Measurements from ENCODE around the gene NAT8L. TPM values are rescaled to one million over a fixed set of nuclear protein-coding genes. Genes with fewer than 3 reads are reported as not detected.

NAT8L gene
- total RNA-seq, 1 experiment from 2014 or later: 13.9 TPM

GRCh38 chr4:2076908-2077536 lies 17.9 kb downstream of the NAT8L start:
- H3T11ph ChIP-seq (ENCODE audit: low read length): no peak overlapping the region
- DNase-seq: peak; percentile 14
- no peak overlapping the region for H3K56ac ChIP-seq (ENCODE audit: insufficient read length, low read depth, low read length)
- no peaks in the 10 kb centered on the region for H3K36me3 Mint-ChIP-seq (ENCODE audit: insufficient read depth in 1 of 3, low read depth in 3 of 3)
- no peak overlapping the region for H3K4ac ChIP-seq (ENCODE audit: low read depth, low read length)
- H2BK120ac ChIP-seq (ENCODE audit: low read depth, low read length, poor library complexity, severe bottlenecking): no peak overlapping the region
- no peak overlapping the region for H2BK15ac ChIP-seq (ENCODE audit: low read depth, low read length)
- no peak overlapping the region for H4K5ac ChIP-seq (ENCODE audit: insufficient read length, low read depth, low read length)
- no peak overlapping the region for H2BK5ac ChIP-seq (ENCODE audit: insufficient read length, low read length)
- no peak overlapping the region for H4K8ac ChIP-seq (replicated peaks; ENCODE audit: insufficient read length, low read depth, low read length)
- WGBS (ENCODE audit: extremely low coverage, insufficient read length, low lambda C conversion rate): no CpG with 5 or more reads among the region's 9 CpGs
- no peaks in the 10 kb centered on the region for H4K20me1 ChIP-seq (ENCODE audit: control insufficient read depth, insufficient read depth, insufficient read length)
- no peaks in the 10 kb centered on the region for H3K9me3 Mint-ChIP-seq
- no peak overlapping the region for H3K27ac ChIP-seq (ENCODE audit: insufficient read length, low read depth, low read length)
- no peaks in the 10 kb centered on the region for H3K79me2 ChIP-seq (ENCODE audit: insufficient read depth, low read length)
- no peak overlapping the region; a peak in 1 of 7 replicates for H3K27ac Mint-ChIP-seq
- TF ChIP-seq CTCF (conservative IDR thresholded peaks at IDR 0.05): no peak
- H3K14ac ChIP-seq (ENCODE audit: insufficient read depth, low read length): no peak overlapping the region; the same call in 1 of the 2 replicates
- H3K27me3 Mint-ChIP-seq (ENCODE audit: low read depth): peaks cover 4% of the 10 kb centered on the region; the same call in 1 of the 2 replicates
- H4K91ac ChIP-seq (ENCODE audit: insufficient read length, low read depth, low read length): no peak overlapping the region
- H3K4me1 Mint-ChIP-seq: peaks cover 2 to 7% of the 10 kb centered on the region in 2 experiments
- no peak overlapping the region for H2BK20ac ChIP-seq (ENCODE audit: low read depth, low read length, poor library complexity, severe bottlenecking)
- H3K27me3 ChIP-seq (ENCODE audit: insufficient read depth, low read length): no peaks in the 10 kb centered on the region
- no peak overlapping the region for H2BK12ac ChIP-seq (ENCODE audit: insufficient read length, low read depth, low read length)
- no peak overlapping the region for H3K4me2 ChIP-seq (ENCODE audit: insufficient read depth, insufficient read length, low read length)
- no peak overlapping the region for H3K9ac ChIP-seq (ENCODE audit: extremely low read depth, insufficient read length, low read length)
- no peaks in the 10 kb centered on the region; the same call in 1 of the 2 replicates for H3K4me1 ChIP-seq (ENCODE audit: insufficient read depth, low read length)
- no peaks in the 10 kb centered on the region for H3K9me3 ChIP-seq (ENCODE audit: control insufficient read depth, low read depth, low read length)
- H3K23ac ChIP-seq (ENCODE audit: insufficient read length, low read depth, low read length): no peak overlapping the region
- no peaks in the 10 kb centered on the region for H3K79me1 ChIP-seq (ENCODE audit: insufficient read depth, low read depth, low read length, poor library complexity, severe bottlenecking)
- H3K18ac ChIP-seq (ENCODE audit: insufficient read length, low read depth, low read length): no peak overlapping the region
- no peak overlapping the region for H2AFZ ChIP-seq (ENCODE audit: low read length)
- no peak overlapping the region for H3K4me3 Mint-ChIP-seq
- no peaks in the 10 kb centered on the region for H3K23me2 ChIP-seq (ENCODE audit: insufficient read length, low read depth, low read length, poor library complexity, severe bottlenecking)
- H2AK5ac ChIP-seq (ENCODE audit: insufficient read length, low read length): no peak overlapping the region

Data from H9 (cell line).